Astrocyte (in vitro differentiated cells and primary cell): ENCODE results near the gene KCNK6.

Experiments
- CTCF ChIP-seq: IDR thresholded peaks from 2 replicates; pipeline ENCODE4 v1.5.1; 2011; ENCODE audit warnings: low read depth, mild to moderate bottlenecking, inconsistent platforms, low read length, moderate library complexity; ENCODE audit not compliant: insufficient read depth
- EZH2 ChIP-seq: IDR thresholded peaks from 2 replicates; pipeline ENCODE4 v1.6.1; 2012; ENCODE audit warnings: mild to moderate bottlenecking, low read length, inconsistent platforms; ENCODE audit not compliant: insufficient read depth

- TF ChIP-seq CTCF (no peak), EZH2 (no peak)
Measured at GRCh38 chr19:38324431-38324830, 4.8 kb downstream of the KCNK6 start.
